Astrocyte (in vitro differentiated cells and primary cell): Measurements from ENCODE around the gene TEX2. TPM values are rescaled to one million over a fixed set of nuclear protein-coding genes. Genes with fewer than 3 reads are reported as not detected.

ENCODE experiments used
- DNase-seq: peaks from one replicate; pipeline ENCODE4 v3.0.0-alpha.2; 2010; ENCODE audit warnings: low read depth
- FAIRE-seq: peaks from 2 replicates; lab custom pipeline; 2011; peaks lifted over from hg19 to GRCh38; lab: Jason Lieb, UNC
- H2AFZ ChIP-seq: 2 replicates; pipeline ENCODE4 v1.6.0; 2012; ENCODE audit warnings: low read depth, low read length, inconsistent platforms
- H3K27ac ChIP-seq: 2 replicates; pipeline ENCODE4 v1.5.1; 2011; ENCODE audit warnings: low read depth, low read length, inconsistent platforms
- H3K27me3 ChIP-seq: 2 replicates; pipeline ENCODE4 v1.6.0; 2011; ENCODE audit warnings: low read length, inconsistent platforms; ENCODE audit not compliant: insufficient read depth
- H3K36me3 ChIP-seq: 2 replicates; pipeline ENCODE4 v1.5.1; 2011; ENCODE audit warnings: low read length, inconsistent platforms; ENCODE audit not compliant: insufficient read depth
- H3K4me1 ChIP-seq: 2 replicates; pipeline ENCODE4 v1.5.1; 2011; ENCODE audit warnings: low read length, inconsistent platforms; ENCODE audit not compliant: insufficient read depth
- H3K4me2 ChIP-seq: 2 replicates; pipeline ENCODE4 v1.6.0; 2012; ENCODE audit warnings: low read length, inconsistent platforms
- H3K4me3 ChIP-seq: 2 replicates; pipeline ENCODE4 v1.5.1; 2011; ENCODE audit warnings: low read depth, mild to moderate bottlenecking, low read length, inconsistent platforms; ENCODE audit not compliant: insufficient read depth
- H3K79me2 ChIP-seq: 2 replicates; pipeline ENCODE4 v1.6.0; 2012; ENCODE audit warnings: mild to moderate bottlenecking, low read length, inconsistent platforms; ENCODE audit not compliant: insufficient read depth
- H3K9ac ChIP-seq: 2 replicates; pipeline ENCODE4 v1.6.0; 2012; ENCODE audit warnings: mild to moderate bottlenecking, low read length, inconsistent platforms
- H3K9me3 ChIP-seq: 2 replicates; pipeline ENCODE4 v1.5.1; 2012; ENCODE audit warnings: low read depth, mild to moderate bottlenecking, low read length, inconsistent platforms; ENCODE audit not compliant: insufficient read depth
- H4K20me1 ChIP-seq: 2 replicates; pipeline ENCODE4 v1.6.0; 2012; ENCODE audit warnings: low read length, inconsistent platforms; ENCODE audit not compliant: insufficient read depth
- H3K27ac Mint-ChIP-seq: one replicate; pipeline ENCODE4 v1.8.0; 2021; ENCODE audit warnings: mild to moderate bottlenecking, mixed read lengths; ENCODE audit not compliant: unreplicated experiment
- H3K27me3 Mint-ChIP-seq: one replicate; pipeline ENCODE4 v1.8.0; 2021; ENCODE audit warnings: low read depth, mixed read lengths; ENCODE audit not compliant: unreplicated experiment
- H3K36me3 Mint-ChIP-seq: one replicate; pipeline ENCODE4 v1.8.0; 2021; ENCODE audit warnings: low read depth, mixed read lengths; ENCODE audit not compliant: unreplicated experiment
- H3K4me1 Mint-ChIP-seq: one replicate; pipeline ENCODE4 v1.8.0; 2021; ENCODE audit warnings: low read depth, mixed read lengths; ENCODE audit not compliant: unreplicated experiment
- H3K4me3 Mint-ChIP-seq: one replicate; pipeline ENCODE4 v1.8.0; 2021; ENCODE audit warnings: mild to moderate bottlenecking, moderate library complexity, mixed read lengths; ENCODE audit not compliant: unreplicated experiment
- H3K9me3 Mint-ChIP-seq: one replicate; pipeline ENCODE4 v1.8.0; 2021; ENCODE audit warnings: mild to moderate bottlenecking, mixed read lengths; ENCODE audit not compliant: unreplicated experiment
- CTCF ChIP-seq: IDR thresholded peaks from 2 replicates; pipeline ENCODE4 v1.5.1; 2011; ENCODE audit warnings: low read depth, mild to moderate bottlenecking, inconsistent platforms, low read length, moderate library complexity; ENCODE audit not compliant: insufficient read depth
- EZH2 ChIP-seq: IDR thresholded peaks from 2 replicates; pipeline ENCODE4 v1.6.1; 2012; ENCODE audit warnings: mild to moderate bottlenecking, low read length, inconsistent platforms; ENCODE audit not compliant: insufficient read depth
- total RNA-seq: library from RNA; stranded (reverse); gene quantifications from 2 replicates; pipeline ENCODE4 v1.2.1, GENCODE V29; 2021

TEX2 gene
- total RNA-seq, 1 donor from 2014 or later, result 56.1 TPM

GRCh38 chr17:64103391-64104364 lies 159.4 kb downstream of the TEX2 start:
- H4K20me1 ChIP-seq, result peaks cover 19% of the 10 kb centered on the region
- DNase-seq (peak; percentile 54), FAIRE-seq (no peak)
- TF ChIP-seq CTCF, result no peak
- no peaks in the 10 kb centered on the region for H3K79me2 ChIP-seq
- no peak overlapping the region for H3K4me2 ChIP-seq
- H3K27me3 Mint-ChIP-seq, result no peaks in the 10 kb centered on the region
- H3K9me3 ChIP-seq, result no peaks in the 10 kb centered on the region
- no peaks in the 10 kb centered on the region for H3K4me1 ChIP-seq
- no peak overlapping the region for H3K27ac Mint-ChIP-seq
- H3K27ac ChIP-seq, result no peak overlapping the region
- H3K36me3 Mint-ChIP-seq, result no peaks in the 10 kb centered on the region
- H3K36me3 ChIP-seq, result no peaks in the 10 kb centered on the region
- no peaks in the 10 kb centered on the region for H3K27me3 ChIP-seq
- H3K9me3 Mint-ChIP-seq, result peaks cover 2% of the 10 kb centered on the region
- no peak overlapping the region for H3K4me3 ChIP-seq
- no peak overlapping the region for H3K9ac ChIP-seq
- peaks cover 19% of the 10 kb centered on the region for H3K4me1 Mint-ChIP-seq
- no peak overlapping the region for H3K4me3 Mint-ChIP-seq
- no peak overlapping the region for H2AFZ ChIP-seq

GRCh38 chr17:64102627-64103390 lies 160.3 kb downstream of the TEX2 start:
- Mint-ChIP-seq H3K27ac (no peak overlapping the region), H3K4me1 (peaks cover 19% of the 10 kb centered on the region), H3K27me3 (no peaks in the 10 kb centered on the region), H3K4me3 (no peak overlapping the region), H3K9me3 (peaks cover 2% of the 10 kb centered on the region), H3K36me3 (no peaks in the 10 kb centered on the region)
- DNase-seq (no peak), FAIRE-seq (no peak)
- H3K4me2 ChIP-seq, result no peak overlapping the region
- H3K36me3 ChIP-seq, result no peaks in the 10 kb centered on the region
- H2AFZ ChIP-seq, result no peak overlapping the region
- H3K4me1 ChIP-seq, result no peaks in the 10 kb centered on the region
- TF ChIP-seq EZH2, result no peak
- TF ChIP-seq CTCF, result no peak
- no peak overlapping the region for H3K27ac ChIP-seq
- peaks cover 19% of the 10 kb centered on the region for H4K20me1 ChIP-seq
- H3K9me3 ChIP-seq, result no peaks in the 10 kb centered on the region
- no peaks in the 10 kb centered on the region for H3K79me2 ChIP-seq
- no peak overlapping the region for H3K4me3 ChIP-seq
- H3K27me3 ChIP-seq, result no peaks in the 10 kb centered on the region
- H3K9ac ChIP-seq, result no peak overlapping the region
